ENCODE measurements around the gene TOMM5.

TOMM5 gene

DNA sequence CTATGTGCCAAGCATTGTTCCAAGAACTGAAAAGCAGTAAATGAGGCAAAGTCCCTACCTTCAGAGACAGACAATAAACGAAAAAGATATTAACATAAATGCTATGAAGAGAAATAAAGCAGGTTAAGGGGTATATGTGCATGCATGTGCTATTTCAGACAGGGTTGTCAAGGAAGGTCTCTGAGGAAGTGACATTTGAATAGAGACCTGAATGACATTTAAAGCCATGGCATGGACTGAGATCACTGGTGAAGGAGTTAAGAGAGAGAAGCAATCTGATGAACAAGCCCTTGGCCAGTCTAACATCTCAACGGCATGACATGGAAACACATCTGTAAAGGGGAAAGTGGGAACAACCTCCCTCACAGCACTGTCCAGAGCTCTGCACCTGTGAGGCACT, 30.7 kb downstream of the TOMM5 start:
- no peak for DNase-seq

DNA sequence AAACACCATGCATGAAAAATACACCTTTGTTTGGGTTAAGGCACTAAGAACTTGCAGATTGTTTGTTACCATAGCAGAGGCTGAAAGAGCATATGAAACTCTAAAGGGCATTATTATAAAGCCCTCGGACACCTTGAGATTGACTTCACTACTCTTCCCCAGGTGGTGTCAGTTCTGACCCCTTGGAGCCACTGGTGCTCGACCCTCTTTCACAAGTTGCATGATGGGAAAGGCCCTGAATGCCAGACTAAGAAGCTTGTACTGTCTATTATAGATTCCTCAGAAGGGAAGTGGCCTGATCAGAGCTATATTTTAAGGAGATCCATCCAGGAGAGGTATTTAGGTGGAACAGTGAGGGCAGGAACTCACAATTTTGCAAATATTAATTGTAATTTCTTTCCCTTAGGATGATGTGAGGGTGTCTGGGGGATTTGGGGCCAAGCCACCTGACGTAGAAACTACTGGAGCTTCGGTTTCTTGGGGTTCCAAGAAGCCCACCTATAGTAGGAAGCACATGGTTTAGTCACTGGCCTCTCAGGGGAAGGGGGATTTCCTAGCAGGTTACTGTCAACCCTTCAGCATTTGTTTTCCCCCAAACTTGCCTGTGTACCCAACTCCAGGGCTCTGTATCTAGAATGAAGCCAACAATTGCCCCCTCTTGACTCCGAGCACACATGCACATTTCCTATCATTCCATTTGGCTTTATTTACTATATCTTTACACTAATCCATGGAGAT, 32.4 kb downstream of the TOMM5 start:
- no peak for DNase-seq

DNA sequence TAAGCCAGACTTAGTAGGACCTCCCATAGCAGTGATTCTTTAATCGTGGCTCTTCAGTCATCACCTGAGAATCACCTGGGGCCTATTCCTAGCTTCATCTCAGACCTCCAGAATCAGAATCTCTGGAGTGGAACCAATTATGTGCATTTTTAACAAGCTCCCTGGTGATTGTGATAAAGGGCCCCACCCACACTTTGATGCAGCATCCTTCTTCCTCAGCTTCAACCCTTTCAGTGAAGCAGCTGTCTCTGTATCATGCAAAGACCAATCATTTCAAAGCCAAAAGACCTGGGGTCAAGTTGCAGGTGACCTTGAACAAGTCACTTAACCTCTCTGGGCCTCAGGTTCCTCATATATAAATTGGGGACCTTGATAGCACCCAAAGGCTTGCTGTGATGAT, 33.3 kb downstream of the TOMM5 start:
- DNase-seq = no peak

- no peak for DNase-seq
These were observed 36.6 kb downstream of the TOMM5 start for GRCh38 chr9:37555786-37556185.

DNA sequence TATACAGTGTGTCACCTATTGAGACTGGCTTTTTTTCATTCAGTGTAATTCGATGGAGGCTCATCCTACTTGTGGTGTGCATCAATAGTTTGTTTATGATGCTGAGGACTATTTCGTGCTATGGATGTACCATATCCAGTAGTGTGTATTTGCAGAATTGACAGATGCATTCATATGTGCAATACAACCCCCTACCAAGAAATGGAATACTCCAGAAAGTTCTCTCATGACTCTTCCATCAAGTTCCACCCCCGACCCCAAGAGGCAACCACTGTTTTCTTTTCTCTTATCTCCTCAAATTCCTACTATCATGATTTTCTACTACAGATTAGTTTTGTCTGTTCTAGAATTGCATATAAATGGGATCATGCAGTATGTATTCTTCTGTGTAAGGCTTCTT, 38.1 kb downstream of the TOMM5 start:
- DNase-seq = no peak

DNA sequence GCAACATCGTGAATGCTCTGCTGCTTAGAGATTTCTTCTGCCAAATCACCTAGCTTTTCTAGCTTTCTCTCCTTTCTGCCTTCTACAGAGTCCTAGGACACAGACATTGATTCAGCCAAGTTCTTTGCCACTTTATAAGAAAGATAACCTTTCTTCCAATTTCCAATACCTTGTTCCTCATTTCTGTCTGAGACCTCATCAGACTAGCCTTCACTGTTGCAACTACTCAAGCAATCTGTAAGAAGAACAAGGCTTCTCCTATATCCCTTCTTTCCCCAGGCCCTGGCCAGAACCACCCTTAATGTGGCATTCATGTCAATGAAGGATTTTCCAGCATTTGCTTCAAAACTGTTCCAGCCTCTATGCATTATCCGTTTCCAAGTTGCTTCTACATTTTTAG, 40.5 kb downstream of the TOMM5 start:
- no peak for DNase-seq

GRCh38 chr9:37551468-37551867, 40.9 kb downstream of the TOMM5 start:
- DNase-seq = no peak

GRCh38 chr9:37550781-37551180, 41.6 kb downstream of the TOMM5 start:
- DNase-seq = no peak

DNA sequence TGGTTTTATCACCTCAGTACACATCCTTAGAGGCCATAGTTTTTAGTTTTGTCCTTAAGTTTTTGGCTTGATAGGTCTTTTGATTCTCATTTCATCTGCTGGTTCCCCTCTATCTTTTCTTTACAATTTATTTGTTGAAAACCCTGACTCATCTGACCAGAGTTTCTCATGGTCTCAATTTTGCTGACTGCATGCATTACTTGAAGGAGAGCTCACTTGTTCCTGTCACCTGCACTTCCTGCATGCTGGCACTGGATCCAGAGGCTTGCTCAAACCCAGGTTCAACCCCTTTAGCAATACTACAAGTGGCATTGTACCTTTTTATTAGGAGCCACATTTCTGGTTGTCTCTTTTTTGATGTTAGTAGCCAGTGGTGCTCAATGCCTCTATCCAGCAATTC, 42.9 kb downstream of the TOMM5 start:
- DNase-seq = no peak

DNA sequence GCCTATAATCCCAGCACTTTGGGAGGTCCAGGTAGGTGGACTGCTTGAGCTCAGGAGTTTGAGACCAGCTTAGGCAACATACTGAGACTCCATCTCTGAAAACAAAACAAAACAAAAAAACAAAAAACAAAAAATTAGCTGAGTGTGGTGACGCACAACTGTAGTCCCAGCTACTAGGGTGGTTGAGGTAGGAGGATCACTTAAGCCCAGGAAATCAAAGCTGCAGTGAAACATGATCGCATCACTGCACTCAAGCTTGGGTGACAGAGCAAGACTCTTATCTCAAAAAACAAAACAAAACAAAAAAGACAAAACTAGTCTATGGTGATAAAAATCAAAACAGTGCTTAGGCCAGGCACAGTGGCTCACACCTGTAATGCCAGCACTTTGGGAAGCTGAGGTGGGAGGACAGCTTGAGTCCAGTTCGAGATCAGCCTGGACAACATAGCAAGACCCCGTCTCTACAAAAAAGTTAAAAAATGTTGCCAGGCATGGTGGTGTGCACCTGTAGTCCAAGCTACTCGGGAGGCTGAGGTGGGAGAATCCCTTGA, 45.0 kb downstream of the TOMM5 start:
- DNase-seq = no peak

GRCh38 chr9:37543468-37543867, 48.9 kb downstream of the TOMM5 start:
- no peak for DNase-seq

DNA sequence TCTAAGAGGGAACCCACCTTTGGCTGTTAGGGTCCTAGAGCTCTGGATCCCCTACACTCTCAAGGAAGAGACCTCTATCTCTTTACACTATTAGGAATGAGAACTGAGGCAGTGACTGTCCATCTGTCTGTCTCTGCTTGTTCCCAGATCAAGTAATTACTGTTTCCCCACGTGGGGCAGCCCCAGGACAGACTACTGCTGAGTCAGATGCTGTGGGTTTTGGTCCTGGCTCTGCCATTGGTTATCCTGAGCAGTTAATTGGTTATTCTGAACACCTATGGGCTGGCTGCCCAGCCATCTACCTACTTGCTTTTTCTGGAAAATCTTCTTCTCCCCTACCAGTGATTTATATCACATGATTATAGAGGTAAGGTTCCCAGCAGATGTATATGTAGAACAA, 49.5 kb downstream of the TOMM5 start:
- DNase-seq = no peak

DNA sequence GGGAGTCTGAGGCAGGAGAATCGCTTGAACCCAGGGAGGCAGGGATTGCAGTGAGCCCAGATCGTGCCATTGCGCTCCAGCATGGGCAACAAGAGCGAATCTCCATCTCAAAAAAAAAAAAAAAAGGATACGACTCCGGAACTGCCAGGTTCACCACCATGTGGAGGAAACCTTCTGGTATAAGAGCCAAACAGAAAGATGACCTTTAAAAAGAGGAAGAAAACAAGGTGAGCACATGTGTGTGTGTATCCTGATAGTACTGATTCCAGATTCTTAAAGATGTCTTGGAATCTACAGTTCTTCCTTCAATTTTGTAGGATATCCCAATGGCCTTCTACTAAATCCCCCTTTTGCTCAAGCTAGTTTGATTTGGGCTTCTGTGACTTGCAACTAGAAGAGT, 49.9 kb downstream of the TOMM5 start:
- DNase-seq = no peak

DNA sequence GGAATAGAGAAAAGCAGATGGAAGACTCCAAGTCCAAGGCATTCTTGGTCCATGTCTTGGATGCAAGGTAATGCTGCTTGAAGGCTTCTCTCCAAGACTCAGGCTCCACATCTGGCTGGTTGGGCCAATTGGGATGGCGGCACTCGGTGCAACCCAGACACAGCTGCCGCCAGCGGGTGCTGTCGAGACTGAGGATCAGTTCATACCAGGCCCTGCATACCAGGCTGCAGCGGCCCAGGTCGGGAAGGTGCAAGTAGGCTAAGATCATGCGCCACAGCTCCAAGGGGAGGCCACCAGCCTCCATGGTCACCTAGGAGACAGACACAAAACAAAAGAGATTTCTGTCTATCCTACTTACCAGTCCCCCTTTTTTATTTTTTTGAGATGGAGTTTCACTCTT, 50.9 kb downstream of the TOMM5 start:
- DNase-seq = no peak

GRCh38 chr9:37540634-37541033, 51.8 kb downstream of the TOMM5 start:
- no peak for DNase-seq

GRCh38 chr9:37539634-37540033, 52.8 kb downstream of the TOMM5 start:
- DNase-seq = no peak

All from stimulated activated CD4-positive, alpha-beta T cell treated with anti-CD3 and anti-CD28 coated beads, Interleukin-12 subunit alpha, Interleukin-12 subunit beta, amount 100 ng/mL, for 4 hours (primary cell).